ENCODE data around the gene WT1.

WT1 gene

DNA sequence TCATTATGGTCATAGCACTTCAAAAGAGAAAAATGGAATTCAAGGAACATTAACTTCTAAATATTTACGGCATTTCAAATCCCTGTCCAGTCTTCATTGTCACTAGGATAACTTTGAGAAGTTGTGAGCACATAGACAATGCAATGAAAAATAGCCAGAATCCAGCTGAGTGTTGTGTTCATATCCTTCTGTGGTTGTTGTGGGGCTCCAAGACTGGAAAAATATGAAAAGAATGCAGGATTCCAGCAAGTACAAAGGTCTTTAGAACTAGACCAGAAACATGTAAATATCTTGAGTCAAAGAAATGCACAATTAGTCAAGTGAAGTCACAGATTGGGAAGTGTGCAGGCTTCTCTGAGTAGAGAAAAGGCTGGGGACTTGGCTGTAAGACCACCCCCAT is 68.7 kb downstream of the WT1 start:
- H3K9me3 Mint-ChIP-seq, result peaks cover 20% of the 10 kb centered on the region
- no peaks in the 10 kb centered on the region for H3K27me3 Mint-ChIP-seq (ENCODE audit: low read depth)
- no peak overlapping the region for H3K4me3 Mint-ChIP-seq
- H3K27ac Mint-ChIP-seq, result no peak overlapping the region
- H3K36me3 Mint-ChIP-seq (ENCODE audit: low read depth), result no peaks in the 10 kb centered on the region
- H3K4me1 Mint-ChIP-seq (ENCODE audit: low read depth), result no peaks in the 10 kb centered on the region

DNA sequence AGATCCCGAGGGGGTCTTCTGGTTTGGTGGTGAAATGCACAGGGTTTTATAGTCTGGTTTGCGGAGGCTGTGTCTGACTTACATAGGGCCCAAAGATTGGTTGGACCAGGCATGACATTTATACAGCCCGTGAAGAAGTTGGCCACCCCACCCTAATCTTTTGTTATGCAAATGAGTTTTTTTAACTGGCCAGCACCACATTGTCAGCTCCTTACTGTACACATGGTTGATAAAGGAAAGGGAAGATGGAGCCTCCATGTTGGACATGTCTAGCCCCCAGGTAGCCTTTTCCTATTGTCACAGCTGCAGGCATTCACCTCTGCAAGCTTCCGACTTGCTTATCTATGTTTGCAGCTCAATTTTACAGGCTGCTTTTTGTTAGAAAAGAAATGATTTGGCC is 70.1 kb downstream of the WT1 start:
- Mint-ChIP-seq H3K4me3 (no peak overlapping the region), H3K36me3 (ENCODE audit: low read depth) (no peaks in the 10 kb centered on the region), H3K27ac (no peak overlapping the region), H3K4me1 (ENCODE audit: low read depth) (no peaks in the 10 kb centered on the region), H3K9me3 (peaks cover 20% of the 10 kb centered on the region), H3K27me3 (ENCODE audit: low read depth) (peaks cover under 1% of the 10 kb centered on the region)

DNA sequence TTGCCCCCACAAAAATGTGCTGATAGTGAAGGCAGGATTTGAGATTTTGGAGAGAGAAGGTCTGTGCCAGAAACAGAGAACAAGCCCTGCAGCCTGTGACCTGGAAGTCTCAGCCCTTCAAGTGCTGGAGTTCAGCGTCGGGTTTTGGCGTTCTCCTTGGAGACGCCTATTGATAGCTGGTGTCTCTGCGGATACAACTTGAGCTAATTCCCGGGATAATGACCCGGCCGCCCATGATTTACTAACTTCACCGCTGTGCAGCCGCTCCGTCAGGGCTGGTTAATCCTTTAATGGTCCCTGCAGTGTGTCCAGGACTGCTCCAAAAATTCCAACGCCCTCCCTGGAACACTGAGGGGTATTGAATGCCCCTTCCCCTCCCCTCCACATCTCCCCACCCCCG is 76.6 kb downstream of the WT1 start:
- Mint-ChIP-seq H3K27ac (no peak overlapping the region), H3K4me3 (no peak overlapping the region)

DNA sequence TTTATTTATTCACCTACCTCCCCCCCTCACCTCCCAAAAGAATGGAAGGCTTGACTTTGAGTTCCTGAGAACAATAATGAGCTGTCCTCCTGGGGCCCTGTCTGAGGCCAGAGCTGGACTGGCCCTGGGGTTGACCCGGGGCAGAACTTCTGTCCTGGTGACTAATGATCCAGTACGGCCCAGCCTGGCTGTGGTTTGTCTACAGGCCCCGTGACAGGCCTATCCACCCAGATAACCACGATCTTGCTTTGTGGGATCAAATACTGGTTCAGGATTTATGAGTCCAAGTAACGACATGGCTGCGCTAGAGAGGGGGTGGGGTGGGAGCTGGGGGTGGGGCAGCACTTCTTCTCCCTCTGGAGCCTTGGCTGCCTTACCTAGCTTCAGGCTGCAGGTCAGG is 81.5 kb downstream of the WT1 start:
- no peak overlapping the region for H3K27ac Mint-ChIP-seq
- no peaks in the 10 kb centered on the region for H3K4me1 Mint-ChIP-seq (ENCODE audit: low read depth)
- no peaks in the 10 kb centered on the region for H3K36me3 Mint-ChIP-seq (ENCODE audit: low read depth)
- H3K9me3 Mint-ChIP-seq, result no peaks in the 10 kb centered on the region
- H3K27me3 Mint-ChIP-seq (ENCODE audit: low read depth), result peaks cover under 1% of the 10 kb centered on the region
- no peak overlapping the region for H3K4me3 Mint-ChIP-seq

More for the DNA sequence above, 76.6 kb downstream of the WT1 start:
- no peaks in the 10 kb centered on the region for H3K36me3 Mint-ChIP-seq (ENCODE audit: low read depth)
- no peaks in the 10 kb centered on the region for H3K4me1 Mint-ChIP-seq (ENCODE audit: low read depth)
- no peaks in the 10 kb centered on the region for H3K9me3 Mint-ChIP-seq
- H3K27me3 Mint-ChIP-seq (ENCODE audit: low read depth), result peaks cover 9% of the 10 kb centered on the region

DNA sequence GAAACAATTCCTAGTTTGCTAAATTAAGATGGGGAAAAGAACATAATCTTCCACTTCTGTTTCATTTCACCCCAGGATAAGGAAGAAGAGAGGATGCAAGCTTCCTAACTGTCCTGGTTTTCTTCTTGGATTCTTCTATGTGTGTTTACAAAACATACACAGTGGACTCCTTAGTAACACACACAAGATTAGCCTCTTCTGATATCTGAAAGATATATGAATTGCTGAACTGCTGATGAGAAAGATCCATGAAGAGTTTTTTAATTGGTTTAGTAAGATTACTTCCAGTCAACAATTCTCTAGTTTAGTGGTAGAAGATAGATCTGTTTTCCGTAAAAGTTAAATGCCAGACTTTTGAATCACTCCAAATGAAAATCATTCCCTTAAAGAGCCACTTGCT is 86.8 kb downstream of the WT1 start:
- H3K27ac Mint-ChIP-seq, result no peak overlapping the region
- H3K36me3 Mint-ChIP-seq (ENCODE audit: low read depth), result no peaks in the 10 kb centered on the region
- H3K9me3 Mint-ChIP-seq, result no peaks in the 10 kb centered on the region
- H3K4me1 Mint-ChIP-seq (ENCODE audit: low read depth), result peaks cover 3% of the 10 kb centered on the region
- no peak overlapping the region for H3K4me3 Mint-ChIP-seq
- H3K27me3 Mint-ChIP-seq (ENCODE audit: low read depth), result peaks cover 15% of the 10 kb centered on the region

DNA sequence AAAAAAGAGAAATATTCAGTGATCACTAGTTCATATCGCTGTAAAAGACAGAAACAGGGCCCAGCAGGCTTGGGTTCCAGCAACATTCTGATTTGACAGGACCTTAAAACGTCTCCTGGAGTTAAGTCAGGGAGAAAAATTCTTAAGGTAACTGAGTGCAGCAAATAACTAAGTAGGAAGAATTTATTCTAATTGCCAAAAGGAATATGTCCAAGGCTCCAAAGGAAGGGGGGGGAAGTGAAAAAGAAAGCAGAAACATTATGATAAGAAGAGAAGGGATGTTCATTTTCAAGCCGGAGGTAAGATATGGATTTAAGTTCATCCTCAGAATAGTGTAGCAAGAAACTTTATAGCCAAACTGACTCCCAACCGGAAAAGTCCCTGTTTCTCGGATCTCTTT is 90.4 kb downstream of the WT1 start:
- Mint-ChIP-seq H3K36me3 (ENCODE audit: low read depth) (no peaks in the 10 kb centered on the region), H3K4me3 (no peak overlapping the region), H3K4me1 (ENCODE audit: low read depth) (peaks cover 6% of the 10 kb centered on the region), H3K9me3 (no peaks in the 10 kb centered on the region), H3K27me3 (ENCODE audit: low read depth) (peaks cover 15% of the 10 kb centered on the region), H3K27ac (no peak overlapping the region)

DNA sequence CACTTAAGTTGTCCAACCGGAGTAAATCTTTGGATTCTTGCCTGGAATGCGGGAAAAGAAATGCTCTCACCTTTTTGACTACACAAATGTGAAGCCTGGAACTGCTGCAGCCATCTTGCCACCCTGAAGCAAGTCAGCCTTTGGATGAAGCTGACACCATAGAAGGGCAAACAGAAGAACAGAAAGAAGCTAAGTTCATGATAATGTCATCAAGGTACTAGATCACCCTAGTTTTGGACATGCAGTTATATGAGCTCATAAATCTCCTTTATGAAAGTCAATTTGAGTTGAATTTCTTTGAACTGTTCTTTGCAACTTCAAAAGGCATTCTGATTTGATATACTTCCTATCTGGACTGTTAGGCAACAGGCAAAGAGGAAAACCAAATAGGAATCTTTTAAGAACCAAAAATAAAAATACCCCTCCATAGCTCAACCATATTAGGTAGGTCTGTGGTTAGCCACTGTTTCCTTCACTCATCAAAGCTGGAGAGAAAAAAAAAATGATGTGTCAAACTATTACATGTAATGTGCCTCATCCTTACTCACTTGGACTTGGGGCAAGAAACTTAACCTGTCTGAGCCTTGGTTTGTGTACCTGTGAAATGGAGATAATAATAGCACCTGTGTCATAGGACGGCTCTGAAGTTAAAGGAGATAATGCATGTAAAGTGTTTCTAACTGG is 91.9 kb downstream of the WT1 start:
- Mint-ChIP-seq H3K27me3 (ENCODE audit: low read depth) (peaks cover 13% of the 10 kb centered on the region), H3K4me3 (no peak overlapping the region)

DNA sequence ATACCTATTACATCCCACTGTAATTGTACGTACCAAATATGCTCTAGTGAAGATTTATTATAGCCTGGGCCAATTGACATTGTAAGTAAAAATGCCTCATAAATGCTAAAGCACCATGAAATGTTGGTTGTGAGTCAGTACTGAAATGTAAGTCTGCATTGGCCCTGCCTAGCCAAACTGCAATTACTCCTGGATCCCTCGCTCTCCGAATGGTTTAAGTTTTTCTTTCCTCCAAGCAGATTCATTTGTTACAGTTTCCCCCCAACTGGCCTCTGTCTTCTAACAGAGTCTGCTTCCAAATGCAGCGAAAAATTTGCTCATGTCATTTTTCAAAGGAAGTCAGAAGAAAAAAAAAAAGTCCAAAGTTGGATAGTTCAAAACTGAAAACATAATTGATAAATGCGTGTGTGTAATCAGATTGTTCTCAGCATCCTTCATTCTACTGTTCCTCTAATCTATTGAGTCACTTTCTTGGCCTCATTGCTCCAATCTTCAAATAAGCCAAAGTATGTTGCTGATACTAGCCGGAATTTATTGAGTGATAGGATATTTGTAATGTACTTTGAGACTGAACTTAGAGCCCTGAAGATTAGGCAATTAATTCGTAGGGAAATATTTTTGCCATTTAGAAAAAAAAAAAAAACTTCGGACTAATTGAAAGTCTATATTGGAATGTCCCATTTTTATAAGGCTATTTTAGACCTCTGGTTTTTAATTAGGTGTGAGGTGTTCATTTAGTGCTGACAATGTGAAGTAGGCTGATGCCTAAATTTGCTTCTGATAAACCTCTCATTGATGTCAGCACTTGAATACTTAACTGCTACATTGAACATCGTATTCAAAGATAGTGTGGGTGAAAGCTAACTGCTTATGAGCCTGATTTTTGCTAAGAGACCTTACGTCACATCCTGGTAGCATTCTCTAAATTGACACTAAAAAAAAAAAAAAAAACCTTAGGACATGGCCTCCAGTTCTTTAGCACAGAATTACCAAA is 93.4 kb downstream of the WT1 start:
- Mint-ChIP-seq H3K27ac (no peak overlapping the region), H3K9me3 (no peaks in the 10 kb centered on the region), H3K36me3 (ENCODE audit: low read depth) (no peaks in the 10 kb centered on the region), H3K27me3 (ENCODE audit: low read depth) (peaks cover 9% of the 10 kb centered on the region), H3K4me3 (no peak overlapping the region), H3K4me1 (ENCODE audit: low read depth) (peaks cover 6% of the 10 kb centered on the region)

More for the DNA sequence above, 91.9 kb downstream of the WT1 start:
- Mint-ChIP-seq H3K36me3 (ENCODE audit: low read depth) (no peaks in the 10 kb centered on the region), H3K4me1 (ENCODE audit: low read depth) (peaks cover 6% of the 10 kb centered on the region), H3K27ac (no peak overlapping the region), H3K9me3 (no peaks in the 10 kb centered on the region)

DNA sequence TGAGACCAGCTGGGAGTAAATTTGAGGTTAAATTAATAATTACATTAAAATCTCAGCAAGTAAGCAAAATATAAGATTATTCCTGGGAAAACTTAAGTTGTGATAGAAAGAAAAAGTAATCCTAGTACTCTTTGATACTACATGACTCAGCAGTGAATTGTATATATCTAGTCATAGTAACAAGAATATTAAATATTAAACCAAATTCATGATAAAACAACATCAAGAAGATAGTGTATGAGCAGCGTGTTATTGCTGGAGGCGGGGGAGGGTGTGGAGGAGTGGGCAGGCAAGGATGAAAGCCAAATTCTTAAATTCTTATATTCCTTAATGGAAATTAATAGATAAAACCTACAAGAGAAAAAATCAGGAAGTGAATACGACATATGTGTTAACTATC is 95.2 kb downstream of the WT1 start:
- Mint-ChIP-seq H3K27ac (no peak overlapping the region), H3K27me3 (ENCODE audit: low read depth) (peaks cover 6% of the 10 kb centered on the region), H3K4me3 (no peak overlapping the region), H3K36me3 (ENCODE audit: low read depth) (no peaks in the 10 kb centered on the region), H3K4me1 (ENCODE audit: low read depth) (peaks cover 6% of the 10 kb centered on the region), H3K9me3 (no peaks in the 10 kb centered on the region)
